ENCODE data around the gene UTS2B.

The UTS2B gene

GRCh38 chr3:191320316-191320715 lies 10.0 kb downstream of the UTS2B start:
- TF ChIP-seq, protein P1, sequence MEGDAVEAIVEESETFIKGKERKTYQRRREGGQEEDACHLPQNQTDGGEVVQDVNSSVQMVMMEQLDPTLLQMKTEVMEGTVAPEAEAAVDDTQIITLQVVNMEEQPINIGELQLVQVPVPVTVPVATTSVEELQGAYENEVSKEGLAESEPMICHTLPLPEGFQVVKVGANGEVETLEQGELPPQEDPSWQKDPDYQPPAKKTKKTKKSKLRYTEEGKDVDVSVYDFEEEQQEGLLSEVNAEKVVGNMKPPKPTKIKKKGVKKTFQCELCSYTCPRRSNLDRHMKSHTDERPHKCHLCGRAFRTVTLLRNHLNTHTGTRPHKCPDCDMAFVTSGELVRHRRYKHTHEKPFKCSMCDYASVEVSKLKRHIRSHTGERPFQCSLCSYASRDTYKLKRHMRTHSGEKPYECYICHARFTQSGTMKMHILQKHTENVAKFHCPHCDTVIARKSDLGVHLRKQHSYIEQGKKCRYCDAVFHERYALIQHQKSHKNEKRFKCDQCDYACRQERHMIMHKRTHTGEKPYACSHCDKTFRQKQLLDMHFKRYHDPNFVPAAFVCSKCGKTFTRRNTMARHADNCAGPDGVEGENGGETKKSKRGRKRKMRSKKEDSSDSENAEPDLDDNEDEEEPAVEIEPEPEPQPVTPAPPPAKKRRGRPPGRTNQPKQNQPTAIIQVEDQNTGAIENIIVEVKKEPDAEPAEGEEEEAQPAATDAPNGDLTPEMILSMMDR (IDR thresholded peaks at IDR 0.05): no peak

DNA sequence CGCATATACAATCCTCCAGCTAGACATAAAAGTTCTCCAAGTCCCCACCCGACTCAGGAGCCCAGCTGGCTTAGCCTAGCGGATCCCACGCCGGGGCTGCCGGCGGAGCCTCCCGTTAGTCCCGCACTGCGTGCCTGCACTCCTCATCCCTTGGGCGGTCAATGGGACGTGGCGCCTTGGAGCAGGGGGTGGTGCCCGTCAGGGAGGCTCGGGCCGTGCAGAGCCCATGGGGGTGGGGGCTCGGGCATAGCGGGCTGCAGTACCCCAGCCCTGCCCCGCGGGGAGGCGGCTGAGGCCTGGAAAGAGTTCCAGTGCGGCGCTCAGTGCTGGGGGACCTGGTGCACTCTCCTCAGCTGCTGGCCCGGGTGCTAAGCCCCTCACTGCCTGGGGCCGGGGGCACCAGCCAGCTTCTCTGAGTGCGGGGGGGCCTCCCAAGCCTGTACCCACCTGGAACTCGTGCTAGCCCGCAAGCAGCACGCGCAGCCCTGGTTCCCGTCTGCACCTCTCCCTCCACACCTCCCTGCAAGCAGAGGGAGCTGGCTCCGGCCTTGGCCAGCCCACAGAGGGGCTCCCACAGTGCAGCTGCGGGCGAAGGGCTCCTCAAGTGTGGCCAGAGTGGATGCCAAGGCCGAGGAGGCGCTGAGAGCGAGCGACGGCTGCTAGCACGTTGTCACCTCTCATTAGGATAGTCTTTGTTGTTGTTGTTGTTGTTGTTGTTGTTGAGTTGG lies 13.3 kb downstream of the UTS2B start:
- TF ChIP-seq, protein P1 (IDR thresholded peaks at IDR 0.05): no peak

GRCh38 chr3:191314109-191314728 lies 16.1 kb downstream of the UTS2B start:
- TF ChIP-seq, protein P1 (IDR thresholded peaks at IDR 0.05): no peak

DNA sequence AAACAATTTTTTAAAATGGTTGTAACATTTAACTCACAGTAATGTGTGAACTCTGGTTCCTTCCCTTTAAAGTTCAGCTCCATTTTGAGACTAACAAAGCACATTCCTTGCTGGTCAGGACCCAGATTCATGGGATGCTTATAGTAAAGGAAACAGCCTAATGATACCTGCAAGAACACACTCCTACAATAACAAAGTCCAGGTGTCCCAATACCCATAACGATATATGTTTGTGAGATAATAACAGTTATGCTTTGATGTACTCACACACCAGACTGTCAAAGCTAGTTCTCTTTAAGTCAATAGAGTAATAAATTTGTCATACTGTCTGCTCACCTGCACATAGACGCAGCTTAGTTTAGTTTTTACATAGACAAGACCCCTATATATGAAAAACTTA lies 17.0 kb downstream of the UTS2B start:
- TF ChIP-seq, protein P1 (IDR thresholded peaks at IDR 0.05): no peak

DNA sequence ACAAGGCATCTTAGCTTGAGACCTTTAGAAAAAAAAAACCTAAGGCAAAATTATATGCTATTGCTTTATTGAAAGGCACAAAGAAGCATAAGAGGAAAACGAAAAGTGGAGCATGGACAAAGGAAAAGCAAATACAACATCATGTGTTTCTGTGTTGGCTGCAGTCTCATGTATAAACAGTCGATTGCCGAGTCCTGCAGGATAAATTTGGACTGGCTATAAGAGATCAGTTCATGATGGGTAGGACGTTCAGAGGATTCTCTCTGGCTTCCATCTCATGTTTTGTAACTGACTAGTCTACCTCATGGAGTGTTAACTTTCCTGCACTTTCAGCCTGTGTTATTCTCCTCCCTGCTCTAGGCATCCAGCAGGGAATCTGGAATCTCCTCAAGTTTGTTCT lies 23.0 kb downstream of the UTS2B start:
- TF ChIP-seq, protein P1 (IDR thresholded peaks at IDR 0.05): no peak

DNA sequence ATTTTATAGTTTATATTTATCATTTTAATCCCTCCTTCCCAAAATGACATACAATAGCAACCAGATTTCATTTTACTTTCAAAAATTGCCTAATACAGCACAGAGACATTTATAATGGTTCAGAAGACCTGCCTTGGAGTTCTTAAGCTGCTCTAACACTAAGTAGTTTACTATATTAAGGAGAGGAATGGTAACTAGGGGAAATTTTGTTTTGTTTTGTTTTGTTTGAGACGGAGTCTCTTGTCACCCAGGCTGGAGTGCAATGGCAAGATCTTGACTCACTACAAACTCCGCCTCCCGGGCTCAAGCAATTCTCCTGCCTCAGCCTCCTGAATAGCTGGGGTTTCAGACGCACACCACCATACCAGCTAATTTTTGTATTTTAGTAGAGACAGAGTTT lies 23.9 kb downstream of the UTS2B start:
- TF ChIP-seq, protein P1 (IDR thresholded peaks at IDR 0.05): no peak

DNA sequence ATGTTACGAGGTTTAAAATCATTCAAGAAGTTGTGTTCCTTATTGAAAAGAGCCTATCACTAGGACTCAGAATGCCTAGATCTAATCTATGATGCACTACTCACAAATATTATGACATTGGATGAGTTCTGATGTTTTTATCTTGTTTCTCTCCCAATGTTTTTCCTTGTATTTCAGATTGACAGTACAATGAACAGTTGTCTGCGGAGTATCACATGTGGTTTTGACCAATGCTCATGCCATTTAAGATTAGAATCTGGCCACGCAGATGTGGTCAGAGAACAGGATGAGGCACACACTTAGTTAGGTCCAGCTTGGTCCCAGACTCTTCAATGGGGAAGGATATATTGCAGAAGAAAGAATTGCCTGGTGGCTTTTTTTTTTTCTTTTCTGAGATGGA lies 26.7 kb downstream of the UTS2B start:
- TF ChIP-seq, protein P1 (IDR thresholded peaks at IDR 0.05): no peak
